K562 (cell line): ENCODE measurements around the gene CRPPA. TPM values are rescaled to one million over a fixed set of nuclear protein-coding genes. Genes with fewer than 3 reads are reported as not detected.

ENCODE experiments used
- ATAC-seq: fragments of 200-7000 bp; cut with Tn5 transposase; 3 replicates; pipeline ENCODE4 v1.9.1; 2020; ENCODE audit warnings: moderate library complexity
- BruUV-seq: library from RNA; stranded (reverse); fragments of 400-500 nt; replicated peaks from 2 replicates; lab custom pipeline; 2021; lab: Mats Ljungman, UMichigan
- CTCF ChIA-PET: fragments of 300-600 bp; formaldehyde crosslinking; extraction: SDS; loops from one replicate; lab custom pipeline; 2021; ENCODE audit warnings: low intra/inter-chr PET ratio; lab: Yijun Ruan, JAX
- POLR2A ChIA-PET: fragments of 300-600, 350-650 bp; sonication (Branson Sonifier 250); formaldehyde crosslinking; extraction: SDS; loops from one replicate; lab custom pipeline; 2021; ENCODE audit warnings: antibody characterized with exemption, inconsistent platforms; lab: Yijun Ruan, JAX
- DNase-seq, 4 experiments: peaks; one replicate each; pipeline versions ENCODE4 v3.0.0 to v3.0.0-alpha.2; 2011 to 2018; ENCODE audit warnings: low spot score in 3 of 4, mixed read lengths in 3 of 4; ENCODE audit errors: extremely low read depth in 1 of 4
- FAIRE-seq: peaks from 2 replicates; lab custom pipeline; 2011; peaks lifted over from hg19 to GRCh38; lab: Jason Lieb, UNC
- H2AFZ ChIP-seq: 2 replicates; pipeline ENCODE4 v1.6.0; 2011; ENCODE audit warnings: low read depth, low read length, control low read depth, inconsistent platforms
- H3K27ac ChIP-seq: fragments of 200-600 bp; 3 replicates; pipeline ENCODE4 v1.8.0; 2011; ENCODE audit warnings: low read depth, mild to moderate bottlenecking, control low read depth, inconsistent platforms, low read length, moderate library complexity, mixed read lengths; ENCODE audit errors: extremely low read depth
- H3K27me3 ChIP-seq, 2 experiments: fragments of 300-600 bp in 1 of 2; 2 replicates in 1 of 2; 3 replicates in 1 of 2; pipeline versions ENCODE4 v1.6.0 to v1.8.0; 2011; ENCODE audit warnings: inconsistent platforms in 2 of 2, low read length in 2 of 2, mild to moderate bottlenecking in 1 of 2, mixed read lengths in 1 of 2, moderate library complexity in 1 of 2; ENCODE audit not compliant: control insufficient read depth in 2 of 2, insufficient read depth in 2 of 2
- H3K36me3 ChIP-seq: fragments of 300-600 bp; 3 replicates; pipeline ENCODE4 v1.8.0; 2011; ENCODE audit warnings: mild to moderate bottlenecking, low read length, inconsistent platforms; ENCODE audit not compliant: control insufficient read depth, insufficient read depth
- H3K4me1 ChIP-seq, 2 experiments: fragments of 200-600 bp in 1 of 2; replicated peaks in 1 of 2; 2 replicates in 1 of 2; 3 replicates in 1 of 2; pipeline versions ENCODE4 v1.5.1 to v1.8.0; 2011; ENCODE audit warnings: inconsistent platforms in 2 of 2, low read length in 2 of 2, mild to moderate bottlenecking in 1 of 2, mixed read lengths in 1 of 2, moderate library complexity in 1 of 2; ENCODE audit not compliant: control insufficient read depth in 2 of 2, insufficient read depth in 2 of 2
- H3K4me2 ChIP-seq: 2 replicates; pipeline ENCODE4 v1.6.1; 2011; ENCODE audit warnings: low read length, control low read depth, inconsistent platforms, mixed read lengths; ENCODE audit not compliant: insufficient read depth
- H3K4me3 ChIP-seq: fragments of 200-600 bp; sonication (generic), shearing (Covaris generic); 2 replicates; pipeline ENCODE4 v1.5.1; 2016; ENCODE audit warnings: control low read depth, inconsistent platforms
- H3K79me2 ChIP-seq: fragments of 200-600 bp; 3 replicates; pipeline ENCODE4 v1.8.0; 2011; ENCODE audit warnings: low read length, inconsistent platforms; ENCODE audit not compliant: control insufficient read depth, insufficient read depth
- H3K9ac ChIP-seq, 2 experiments: 2 replicates each; pipeline versions ENCODE4 v1.6.0 to v1.6.1; 2011; ENCODE audit warnings: low read depth in 2 of 2, low read length in 2 of 2, control low read depth in 1 of 2, inconsistent platforms in 1 of 2, mild to moderate bottlenecking in 1 of 2, mixed read lengths in 1 of 2; ENCODE audit not compliant: insufficient read depth in 1 of 2
- H3K9me1 ChIP-seq: one replicate; pipeline ENCODE4 v1.6.0; 2011; ENCODE audit warnings: inconsistent platforms, mild to moderate bottlenecking, low read length, moderate library complexity; ENCODE audit not compliant: control insufficient read depth, insufficient read depth
- H3K9me3 ChIP-seq: replicated peaks from 2 replicates; pipeline ENCODE4 v1.5.1; 2011; ENCODE audit warnings: low read depth, low read length, inconsistent platforms; ENCODE audit not compliant: control insufficient read depth, insufficient read depth
- H4K20me1 ChIP-seq: replicated peaks from 2 replicates; pipeline ENCODE4 v1.6.1; 2011; ENCODE audit warnings: low read length, inconsistent platforms, mixed read lengths; ENCODE audit not compliant: control insufficient read depth, insufficient read depth
- CBX3 ChIP-seq, 2 experiments: IDR thresholded peaks; 1 replicate in 1 of 2; 2 replicates in 1 of 2; pipeline ENCODE4 v1.6.1; 2012; ENCODE audit warnings: inconsistent platforms in 2 of 2, low read length in 2 of 2, borderline replicate concordance in 1 of 2, control low read depth in 1 of 2
- CGGBP1 ChIP-seq: fragments of 250-450 bp; sonication (Bioruptor Pico); IDR thresholded peaks from 2 replicates; pipeline ENCODE4 v1.9.0; 2021; ENCODE audit warnings: mild to moderate bottlenecking
- FOXJ3 ChIP-seq: sonication (generic); formaldehyde crosslinking; IDR thresholded peaks from 2 replicates; pipeline ENCODE4 v1.4.0; 2020; ENCODE audit warnings: mild to moderate bottlenecking, missing genetic modification reagents
- GATAD2B ChIP-seq: fragments of 450-650 bp; IDR thresholded peaks from 2 replicates; pipeline ENCODE4 v1.6.1; 2017; ENCODE audit warnings: mild to moderate bottlenecking, borderline replicate concordance
- HSF4 ChIP-seq: fragments of 250-450 bp; sonication (Bioruptor Pico); IDR thresholded peaks from 2 replicates; pipeline ENCODE4 v2.1.2; 2022; ENCODE audit warnings: mild to moderate bottlenecking, moderate library complexity, borderline replicate concordance
- MAFG ChIP-seq: fragments of 450-650 bp; conservative IDR thresholded peaks from 2 replicates; pipeline ENCODE4 v1.6.1; 2016; ENCODE audit warnings: missing genetic modification characterization, missing compliant biosample characterization
- MITF ChIP-seq: IDR thresholded peaks from 2 replicates; pipeline ENCODE4 v1.6.1; 2014; ENCODE audit warnings: antibody characterized with exemption
- NELFE ChIP-seq: IDR thresholded peaks from 2 replicates; pipeline ENCODE4 v1.6.1; 2011; ENCODE audit warnings: mild to moderate bottlenecking; ENCODE audit not compliant: insufficient read depth, insufficient read length
- NR2C2 ChIP-seq, 2 experiments: fragments of 200-800 bp in 1 of 2; sonication (Bioruptor generic) in 1 of 2; sonication (generic) in 1 of 2; formaldehyde crosslinking in 1 of 2; IDR thresholded peaks; 2 replicates each; pipeline versions ENCODE4 v1.6.1 to v1.8.0; 2016 to 2022; ENCODE audit warnings: mild to moderate bottlenecking in 1 of 2, missing compliant biosample characterization in 1 of 2, missing genetic modification characterization in 1 of 2, missing genetic modification reagents in 1 of 2
- PHB ChIP-seq: fragments of 250-450 bp; sonication (Bioruptor Pico); IDR thresholded peaks from 2 replicates; pipeline ENCODE4 v1.5.0; 2021
- PHF20 ChIP-seq: fragments of 450-650 bp; IDR thresholded peaks from 2 replicates; pipeline ENCODE4 v1.6.1; 2018; ENCODE audit not compliant: partially characterized antibody
- PML ChIP-seq: IDR thresholded peaks from 2 replicates; pipeline ENCODE4 v1.6.1; 2012; ENCODE audit warnings: low read length, inconsistent platforms
- SETDB1 ChIP-seq: IDR thresholded peaks from one replicate; pipeline ENCODE4 v1.6.1; 2012; ENCODE audit warnings: low read length, control low read depth, inconsistent platforms
- SRSF1 ChIP-seq: fragments of 200-400 bp; formaldehyde crosslinking; IDR thresholded peaks from 2 replicates; pipeline ENCODE4 v1.6.1; 2017; ENCODE audit warnings: mild to moderate bottlenecking, low read depth, low read length, moderate library complexity
- TRIM28 ChIP-seq: fragments of 450-650 bp; IDR thresholded peaks from 2 replicates; pipeline ENCODE4 v1.6.1; 2017
- U2AF2 ChIP-seq: fragments of 200-400 bp; formaldehyde crosslinking; optimal IDR thresholded peaks from 2 replicates; pipeline ENCODE3; 2017; ENCODE audit warnings: low read depth, mild to moderate bottlenecking, low read length
- YY1 ChIP-seq, 3 experiments: IDR thresholded peaks; 2 replicates each; pipeline ENCODE4 v1.6.1; 2011; ENCODE audit warnings: low read length in 2 of 3, mild to moderate bottlenecking in 2 of 3, moderate library complexity in 2 of 3, borderline replicate concordance in 1 of 3, control low read depth in 1 of 3, low read depth in 1 of 3; ENCODE audit not compliant: insufficient read depth in 3 of 3, insufficient replicate concordance in 2 of 3, control insufficient read depth in 1 of 3, insufficient read length in 1 of 3; ENCODE audit errors: extremely low read depth in 1 of 3
- ZFX ChIP-seq: sonication (generic); formaldehyde crosslinking; IDR thresholded peaks from 2 replicates; pipeline ENCODE4 v1.8.0; 2022; ENCODE audit warnings: mild to moderate bottlenecking, missing genetic modification reagents, moderate library complexity
- ZNF354B ChIP-seq: fragments of 250-450 bp; sonication (Bioruptor Pico); IDR thresholded peaks from 2 replicates; pipeline ENCODE4 v1.4.0; 2020
- ZNF740 ChIP-seq, 3 experiments: fragments of 200-800 bp in 1 of 3; sonication (Bioruptor generic) in 1 of 3; sonication (generic) in 1 of 3; formaldehyde crosslinking in 1 of 3; IDR thresholded peaks; 2 replicates each; pipeline versions ENCODE4 v1.6.1 to v1.8.0; 2016 to 2022; ENCODE audit warnings: mild to moderate bottlenecking in 2 of 3, missing compliant biosample characterization in 2 of 3, missing genetic modification characterization in 2 of 3, missing genetic modification reagents in 1 of 3
- WGBS: fragments of 100-300 bp; shearing (Covaris generic); methylation state at CpG from one replicate; pipeline ENCODE4 v1.1.6; 2016; ENCODE audit warnings: low coverage, mixed read lengths; ENCODE audit not compliant: insufficient coverage; ENCODE audit errors: missing lambda C conversion rate; 5-methylcytosine and 5-hydroxymethylcytosine counted together
- in situ Hi-C: fragments of 300-500 bp; cut with MboI; formaldehyde crosslinking; loops from 4 replicates; pipeline ENCODE4 v1.15.0; 2018; ENCODE audit warnings: inconsistent platforms, mixed read lengths
- intact Hi-C: fragments of 100-400 bp; cut with micrococcal nuclease; formaldehyde crosslinking; loops from 2 replicates; pipeline ENCODE4 v1.14.2; 2022
- polyA plus RNA-seq, 8 experiments: library from polyadenylated mRNA; depleted of rRNA in 4 of 8; stranded (reverse) in 5 of 8; unstranded in 3 of 8; fragments of >200 nt; fragmentation: Nextera tagmentation in 2 of 8; fragmentation: Illumina TruSeq in 1 of 8; extraction: Ambion mirVana in 2 of 8; extraction: Trizol in 1 of 8; gene quantifications; 2 replicates each; pipeline versions ENCODE4 v1.2.1 to v1.2.3, GENCODE V29; 2011 to 2014; ENCODE audit warnings: inconsistent platforms in 1 of 8, missing spikeins in 1 of 8
- total RNA-seq, 7 experiments: library from RNA; depleted of rRNA in 6 of 7; stranded (reverse); fragments of >200 nt in 6 of 7; fragmentation: Illumina TruSeq in 2 of 7; extraction: Trizol in 2 of 7; gene quantifications; 2 replicates each; pipeline versions ENCODE4 v1.2.1 to v1.2.3, GENCODE V29; 2011 to 2021; ENCODE audit warnings: low replicate concordance in 1 of 7

Gene CRPPA
- total and polyA plus RNA-seq, 9 of the 15 experiments (the other 6 are each of a cell fraction or from before 2014, with no cell fraction given), result 3.9 to 14.4 (median 7.8) TPM

- Histone ChIP-seq H3K9me3 (peaks cover 48% of the 10 kb centered on the region), H3K27me3 (no peaks in the 10 kb centered on the region; a peak in 1 of 5 replicates), H3K79me2 (no peaks in the 10 kb centered on the region), H3K9ac (no peak overlapping the region), H4K20me1 (no peaks in the 10 kb centered on the region), H2AFZ (no peak overlapping the region), H3K36me3 (peaks cover 64% of the 10 kb centered on the region), H3K4me3 (no peak overlapping the region), H3K4me2 (no peak overlapping the region), H3K27ac (no peak overlapping the region), H3K9me1 (no peaks in the 10 kb centered on the region), H3K4me1 (no peaks in the 10 kb centered on the region)
- ATAC-seq (no peak), DNase-seq (no peak), FAIRE-seq (no peak)
- WGBS, result 72% methylated on average over 1 of the region's 1 CpG
- POLR2A ChIA-PET, result no interaction called here
- BruUV-seq, result no TSS peak
- intact Hi-C loops (no loop called here), in situ Hi-C loops (no loop called here)
- CTCF ChIA-PET, result no interaction called here
- TF ChIP-seq NELFE (no peak), NR2C2 (CRISPR knock-in tag; IDR thresholded peaks at IDR 0.05) (no peak), NR2C2 (tag; IDR thresholded peaks at IDR 0.05) (no peak), CGGBP1 (CRISPR knock-in tag) (no peak), MITF (no peak), YY1 (IDR thresholded peaks at IDR 0.05; ENCODE audit: borderline replicate concordance in 1 of 3, control insufficient read depth in 1 of 3, extremely low read depth in 1 of 3, insufficient read depth in 3 of 3, insufficient read length in 1 of 3, insufficient replicate concordance in 2 of 3, low read depth in 1 of 3, low read length in 2 of 3) (peak in 1 of 3 experiments; percentile 32), MAFG (tag) (no peak), ZNF354B (CRISPR knock-in tag) (no peak), PHB (CRISPR knock-in tag) (no peak), U2AF2 (no peak), SETDB1 (no peak), PML (no peak), HSF4 (CRISPR knock-in tag) (no peak), FOXJ3 (CRISPR knock-in tag) (no peak), GATAD2B (no peak), ZFX (CRISPR knock-in tag) (no peak), ZNF740 (CRISPR knock-in tag; IDR thresholded peaks at IDR 0.05) (no peak), ZNF740 (tag; IDR thresholded peaks at IDR 0.05) (no peak), CBX3 (IDR thresholded peaks at IDR 0.05; ENCODE audit: borderline replicate concordance in 1 of 2, low read length in 2 of 2) (peak in 1 of 2 experiments; percentile 46; a peak in 1 of 3 replicates), SRSF1 (no peak), PHF20 (no peak), TRIM28 (0 out of 2 replicates have a peak, but pooled peaks have one; percentile 26)
Observed at GRCh38 chr7:16402940-16403339, 18.4 kb downstream of the CRPPA start.
